Pancreas (tissue), 10 donors: ENCODE measurements around the gene NDUFS8. TPM values are rescaled to one million over a fixed set of nuclear protein-coding genes. Genes with fewer than 3 reads are reported as not detected.
A peak's percentile ranks its signal among the peaks of the same experiment; 100 is the strongest.

Source experiments
- ATAC-seq, 4 donors: fragments of 200-7000 bp; cut with Tn5 transposase; one replicate each; pipeline versions ENCODE4 v1.8.0 to v1.9.1; 2020; ENCODE audit warnings: mild to moderate bottlenecking in 4 of 4, moderate library complexity in 4 of 4
- DNase-seq, 6 donors: peaks; one replicate each; pipeline ENCODE4 v3.0.0-alpha.2; 2020
- FAIRE-seq: peaks from 2 replicates; lab custom pipeline; 2012; peaks lifted over from hg19 to GRCh38; lab: Jason Lieb, UNC
- H3K27ac ChIP-seq, 4 donors: fragments of 200-600 bp; sonication (generic); 1 replicate in 3 of 4; 2 replicates in 1 of 4; pipeline versions ENCODE4 v1.5.0 to v1.8.0; 2020
- H3K27me3 ChIP-seq, 4 donors: fragments of 200-600 bp; one replicate each; pipeline ENCODE4 v1.8.0; 2021
- H3K36me3 ChIP-seq, 3 donors: fragments of 200-600 bp; sonication (generic) in 1 of 3; one replicate each; pipeline versions ENCODE4 v1.5.0 to v1.8.0; 2020 to 2021
- H3K4me1 ChIP-seq, 3 donors: fragments of 200-600 bp; one replicate each; pipeline ENCODE4 v1.8.0; 2021
- H3K4me3 ChIP-seq, 4 donors: fragments of 200-600 bp; sonication (generic) in 2 of 4; one replicate each; pipeline versions ENCODE4 v1.5.0 to v1.8.0; 2020 to 2021
- H3K9me3 ChIP-seq, 4 donors: fragments of 200-600 bp; one replicate each; pipeline ENCODE4 v1.8.0; 2021
- CTCF ChIP-seq, 4 donors: fragments of 200-600 bp; sonication (generic) in 3 of 4; IDR thresholded peaks; one replicate each; pipeline versions ENCODE4 v1.5.0 to v1.8.0; 2021; ENCODE audit warnings: antibody characterized with exemption in 4 of 4
- WGBS, 2 donors: extraction: QIAGEN DNeasy Blood & Tissue Kit; methylation state at CpG; one replicate each; pipeline ENCODE4 v1.1.7; 2013; 5-methylcytosine and 5-hydroxymethylcytosine counted together
- intact Hi-C, 3 donors: fragments of 100-400 bp; cut with DNase I; formaldehyde crosslinking; loops; one replicate each; pipeline versions ENCODE4 v1.11.1 to v1.14.2; 2022
- polyA plus RNA-seq, 2 donors: library from polyadenylated mRNA; stranded (reverse); fragments of 200-250 nt; gene quantifications; one replicate each; pipeline ENCODE4 v1.2.3, GENCODE V29; 2013
- total RNA-seq, 6 donors: library from RNA; stranded (reverse); fragmentation: NEBNext Ultra II Directional in 4 of 6; extraction: Animal tissue kit (Norgen Biotek cat#: 25700) in 4 of 6; gene quantifications; one replicate each; pipeline versions ENCODE4 v1.2.1 to v1.2.4, GENCODE V29; 2021 to 2023
- donor health status: healthy with polysubstance abuse.
- donor health status: DM: no; HTN: no; CAD: no; lungs with moderate emphysema.
- donor health status: DM: no; HTN: no; CAD: no.
- donor health status: control.
- donor health status: control.
- donor health status: Bipolar disorder and iron deficiency.
- donor health status: DM: yes; HTN: yes; CAD: no.
- donor health status: DM: no; HTN: no; CAD: no.
- donor health status: DM: no; HTN: no; CAD: no.
- donor health status: DM: yes; HTN: yes; CAD: no.

The NDUFS8 gene
- total and polyA plus RNA-seq, 8 donors = 43.6 to 121 (median 61.8) TPM

DNA sequence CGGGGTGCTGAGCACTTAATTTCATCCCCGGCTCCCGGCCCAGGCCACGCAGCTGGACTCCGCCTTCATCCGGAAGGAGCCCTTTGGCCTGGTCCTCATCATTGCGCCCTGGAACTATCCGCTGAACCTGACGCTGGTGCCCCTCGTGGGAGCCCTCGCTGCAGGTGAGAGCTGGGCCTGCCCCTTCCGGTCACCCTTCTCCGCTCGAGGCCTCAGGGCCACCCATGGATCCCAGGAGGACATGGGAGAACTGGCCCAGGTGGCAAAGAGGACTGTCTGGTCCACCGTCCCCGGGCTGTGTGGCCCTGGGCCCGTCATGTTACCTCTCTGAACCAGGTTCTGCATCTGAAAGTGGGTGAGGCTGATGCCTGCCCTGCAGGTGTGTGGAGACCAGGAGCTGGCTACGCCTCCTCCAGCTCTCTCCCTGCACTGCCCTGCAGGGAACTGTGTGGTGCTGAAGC is 11.7 kb upstream of the NDUFS8 start:
- no peak overlapping the region for H3K4me3 ChIP-seq
- no peaks in the 10 kb centered on the region for H3K4me1 ChIP-seq
- ATAC-seq (no peak), FAIRE-seq (no peak), DNase-seq (peak in 1 of 6 donors; percentile 63)
- no peak for TF ChIP-seq CTCF (IDR thresholded peaks at IDR 0.05)
- no peak overlapping the region for H3K27ac ChIP-seq
- WGBS, 2 donors = 90 to 96% methylated on average over 18 of the region's 18 CpGs
- H3K27me3 ChIP-seq = no peaks in the 10 kb centered on the region
- no peaks in the 10 kb centered on the region for H3K36me3 ChIP-seq
- no peaks in the 10 kb centered on the region for H3K9me3 ChIP-seq
- intact Hi-C loops = no loop called here

GRCh38 chr11:68019486-68019885 is 11.0 kb upstream of the NDUFS8 start:
- WGBS, 2 donors = 82 to 87% methylated on average over 12 of the region's 12 CpGs
- ATAC-seq = no peak
- DNase-seq = peak in 2 of 6 donors; percentile 31 to 75
- no peak for FAIRE-seq
- H3K4me1 ChIP-seq = no peaks in the 10 kb centered on the region
- H3K27ac ChIP-seq = no peak overlapping the region
- H3K4me3 ChIP-seq = no peak overlapping the region
- no peak for TF ChIP-seq CTCF (IDR thresholded peaks at IDR 0.05)
- H3K27me3 ChIP-seq = no peaks in the 10 kb centered on the region
- intact Hi-C loops = no loop called here
- no peaks in the 10 kb centered on the region for H3K9me3 ChIP-seq
- no peaks in the 10 kb centered on the region for H3K36me3 ChIP-seq

DNA sequence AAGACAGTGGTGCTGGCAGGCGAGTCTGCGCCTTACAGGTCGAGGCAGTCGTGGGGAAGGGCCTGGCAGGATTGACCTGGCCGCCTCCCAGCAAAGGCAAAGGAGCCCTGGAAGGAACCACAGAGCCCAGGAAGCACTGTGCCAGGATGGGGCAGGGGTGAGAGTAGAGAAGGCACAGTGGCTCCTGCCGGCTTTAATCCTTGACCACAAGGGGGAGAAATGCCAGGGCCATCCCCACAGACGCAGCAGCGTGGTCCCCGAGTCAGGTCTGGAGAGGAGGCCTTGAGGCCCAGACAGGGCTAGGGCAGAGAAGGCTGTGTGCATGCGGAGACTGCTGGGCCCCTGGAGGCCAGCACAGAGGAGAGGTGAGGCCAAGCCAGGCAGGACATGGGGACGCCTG is 9.9 kb upstream of the NDUFS8 start:
- Histone ChIP-seq H3K9me3 (no peaks in the 10 kb centered on the region), H3K27ac (no peak overlapping the region), H3K4me3 (no peak overlapping the region), H3K4me1 (no peaks in the 10 kb centered on the region), H3K36me3 (no peaks in the 10 kb centered on the region), H3K27me3 (no peaks in the 10 kb centered on the region)
- DNase-seq (peak in 1 of 6 donors; percentile 69), ATAC-seq (peak in 3 of 4 donors; percentile 45 to 50 (median 47)), FAIRE-seq (no peak)
- intact Hi-C loops = no loop called here
- WGBS, 2 donors = 39 to 42% methylated on average over 11 of the region's 11 CpGs
- peak in 1 of 4 donors; percentile 10 for TF ChIP-seq CTCF (IDR thresholded peaks at IDR 0.05)

DNA sequence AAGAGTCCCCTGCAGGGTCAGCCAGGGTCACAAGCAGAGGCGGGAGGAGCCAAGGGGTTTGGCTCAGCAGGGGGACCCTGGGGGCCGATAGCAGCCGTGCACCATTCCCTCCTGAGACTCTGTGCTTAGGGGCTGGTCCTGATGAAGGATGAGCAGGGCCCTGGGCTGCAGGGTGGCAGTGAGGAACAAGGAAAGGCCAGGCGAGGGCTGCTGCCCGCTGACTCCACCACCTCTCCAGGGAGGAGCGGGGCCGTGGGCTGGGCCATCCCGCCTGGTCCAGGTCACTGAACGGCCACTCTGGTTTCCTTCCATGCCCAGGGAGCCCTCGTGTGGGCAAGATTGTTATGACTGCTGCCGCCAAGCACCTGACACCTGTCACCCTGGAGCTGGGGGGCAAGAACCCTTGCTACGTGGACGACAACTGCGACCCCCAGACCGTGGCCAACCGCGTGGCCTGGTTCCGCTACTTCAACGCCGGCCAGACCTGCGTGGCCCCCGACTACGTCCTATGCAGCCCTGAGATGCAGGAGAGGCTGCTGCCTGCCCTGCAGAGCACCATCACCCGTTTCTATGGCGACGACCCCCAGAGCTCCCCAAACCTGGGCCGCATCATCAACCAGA is 9.2 kb upstream of the NDUFS8 start:
- Histone ChIP-seq H3K4me1 (no peaks in the 10 kb centered on the region), H3K4me3 (no peak overlapping the region), H3K27me3 (no peaks in the 10 kb centered on the region), H3K9me3 (no peaks in the 10 kb centered on the region), H3K27ac (no peak overlapping the region), H3K36me3 (no peaks in the 10 kb centered on the region)
- no peak for FAIRE-seq
- ATAC-seq = peak; percentile 50 to 86 (median 79)
- peak in 3 of 4 donors; percentile 20 to 29 (median 25) for TF ChIP-seq CTCF (IDR thresholded peaks at IDR 0.05)
- intact Hi-C loops = no loop called here
- peak in 2 of 6 donors; percentile 55 to 85 for DNase-seq
- 38 to 63% methylated on average over 26 to 27 of the region's 27 CpGs for WGBS, 2 donors

DNA sequence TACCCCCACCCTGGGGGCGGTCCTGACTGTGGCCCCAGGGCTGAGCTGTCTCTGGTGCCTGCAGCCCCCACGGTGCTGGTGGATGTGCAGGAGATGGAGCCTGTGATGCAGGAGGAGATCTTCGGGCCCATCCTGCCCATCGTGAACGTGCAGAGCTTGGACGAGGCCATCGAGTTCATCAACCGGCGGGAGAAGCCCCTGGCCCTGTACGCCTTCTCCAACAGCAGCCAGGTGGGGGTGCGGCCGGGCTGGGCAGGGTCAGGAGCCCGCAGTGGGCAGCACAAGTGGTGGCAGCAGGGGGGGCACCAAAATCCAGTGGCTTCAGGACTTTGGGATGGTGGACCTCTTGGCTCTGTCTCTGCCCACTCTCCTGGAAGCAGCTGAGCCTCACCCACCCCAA is 8.0 kb upstream of the NDUFS8 start:
- ATAC-seq = no peak
- no peak overlapping the region for H3K27ac ChIP-seq
- no peak for FAIRE-seq
- no peak overlapping the region for H3K4me3 ChIP-seq
- H3K27me3 ChIP-seq = no peaks in the 10 kb centered on the region
- no peaks in the 10 kb centered on the region for H3K36me3 ChIP-seq
- intact Hi-C loops = no loop called here
- WGBS, 2 donors = 90 to 97% methylated on average over 12 to 13 of the region's 13 CpGs
- peak in 1 of 6 donors; percentile 63 for DNase-seq
- TF ChIP-seq CTCF (IDR thresholded peaks at IDR 0.05) = no peak
- H3K4me1 ChIP-seq = no peaks in the 10 kb centered on the region
- no peaks in the 10 kb centered on the region for H3K9me3 ChIP-seq
